DMS114 treated with DMSO at 0.1 percent for 48 hours (cell line): ENCODE measurements around the gene GYG1.
"Not testable (repeated sequence)": the region's sequence is repeated elsewhere in the genome, so short reads cannot be mapped to it uniquely, and the experiment has no call there.

Source experiments
- DNase-seq: peaks from one replicate; lab custom pipeline; 2025; ENCODE audit not compliant: unreplicated experiment; lab: John Stamatoyannopoulos, UW

GYG1 gene

DNA sequence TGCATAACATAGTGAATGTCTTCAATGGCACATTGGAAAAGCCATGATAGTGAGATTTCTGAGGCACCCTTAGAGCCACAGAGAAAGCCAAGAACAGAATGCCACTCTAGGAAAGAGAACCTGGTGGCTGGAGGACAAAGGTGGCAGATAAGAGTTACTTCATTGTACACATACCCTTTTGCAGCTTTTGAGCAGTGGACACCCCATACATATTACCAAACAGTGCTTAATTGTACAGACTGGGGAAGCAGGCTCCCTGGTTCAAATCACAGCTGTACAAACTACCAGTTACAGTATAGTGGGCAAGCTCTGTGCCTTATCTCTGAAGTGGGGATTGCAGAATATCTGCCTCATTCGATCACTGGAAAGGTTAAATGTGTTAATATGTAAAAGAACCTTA lies 10.1 kb upstream of the GYG1 start:
- no peak for DNase-seq

DNA sequence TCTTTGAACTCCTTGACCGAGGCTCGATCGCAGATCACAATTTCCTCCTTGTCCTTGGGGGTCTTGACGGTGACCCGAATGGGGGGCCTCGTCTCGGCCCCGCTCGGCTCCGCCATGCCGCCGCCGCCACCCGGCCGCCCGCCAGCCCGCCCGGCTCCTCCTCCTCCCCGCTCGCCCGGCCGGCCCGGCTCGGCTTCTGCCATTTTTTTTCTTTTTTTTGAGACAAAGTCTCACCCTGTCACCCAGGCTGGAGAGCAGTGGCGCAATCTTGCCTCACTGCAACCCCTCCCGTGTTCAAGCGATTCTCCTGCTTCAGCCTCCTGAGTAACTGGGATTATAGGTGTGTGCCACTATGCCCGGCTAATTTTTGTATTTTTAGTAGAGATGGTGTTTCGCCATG lies 3.8 kb upstream of the GYG1 start:
- DNase-seq: not testable (repeated sequence)

DNA sequence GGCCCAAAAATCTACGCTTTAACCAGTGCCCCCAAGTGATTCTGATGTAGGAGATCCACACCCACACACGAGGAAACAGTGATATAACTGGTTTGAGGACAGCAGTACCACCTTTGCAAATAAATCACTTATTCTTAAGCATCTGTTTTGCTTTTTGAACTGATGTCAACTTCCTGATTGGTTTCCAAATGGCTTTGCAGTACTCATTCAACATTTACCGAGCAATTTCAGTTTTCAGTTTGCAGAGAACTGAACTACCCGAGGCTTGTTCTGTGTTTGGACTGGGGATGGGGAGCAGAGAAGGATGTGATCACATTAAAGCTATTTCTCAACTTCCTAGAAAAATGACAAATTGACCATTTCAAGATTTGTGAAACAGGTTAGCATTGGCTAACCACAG lies 1.1 kb upstream of the GYG1 start:
- DNase-seq: no peak

DNA sequence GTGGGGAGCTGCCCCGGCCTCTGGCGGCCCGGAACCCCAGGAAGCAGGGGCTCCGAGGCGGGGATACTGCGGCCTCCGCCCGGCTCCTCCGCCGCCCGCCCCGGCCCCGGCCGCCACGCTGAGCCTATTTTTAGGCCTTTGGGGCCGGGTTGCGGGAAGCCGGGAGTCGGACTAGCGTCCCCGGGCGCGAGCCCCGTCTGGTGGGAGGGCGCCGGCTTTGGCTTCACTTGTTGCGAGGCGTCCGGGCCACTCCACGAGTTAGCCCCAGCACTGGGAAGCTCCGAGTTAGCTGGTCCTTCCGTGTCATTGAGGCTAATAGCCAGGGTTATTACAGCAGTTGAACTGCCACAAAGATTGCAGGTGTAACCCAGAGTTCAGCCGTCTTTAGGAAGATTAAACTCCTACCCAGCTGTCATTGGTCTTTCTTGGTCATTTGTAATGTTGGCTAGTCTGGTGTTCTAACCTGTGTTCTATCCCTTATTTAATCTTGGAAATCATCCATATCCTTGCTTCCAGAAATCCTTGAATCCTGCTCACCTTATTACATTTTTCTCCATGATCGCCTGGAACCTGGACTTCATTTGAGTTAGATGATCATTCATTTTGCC lies 791 bp downstream of the GYG1 start:
- no peak for DNase-seq

DNA sequence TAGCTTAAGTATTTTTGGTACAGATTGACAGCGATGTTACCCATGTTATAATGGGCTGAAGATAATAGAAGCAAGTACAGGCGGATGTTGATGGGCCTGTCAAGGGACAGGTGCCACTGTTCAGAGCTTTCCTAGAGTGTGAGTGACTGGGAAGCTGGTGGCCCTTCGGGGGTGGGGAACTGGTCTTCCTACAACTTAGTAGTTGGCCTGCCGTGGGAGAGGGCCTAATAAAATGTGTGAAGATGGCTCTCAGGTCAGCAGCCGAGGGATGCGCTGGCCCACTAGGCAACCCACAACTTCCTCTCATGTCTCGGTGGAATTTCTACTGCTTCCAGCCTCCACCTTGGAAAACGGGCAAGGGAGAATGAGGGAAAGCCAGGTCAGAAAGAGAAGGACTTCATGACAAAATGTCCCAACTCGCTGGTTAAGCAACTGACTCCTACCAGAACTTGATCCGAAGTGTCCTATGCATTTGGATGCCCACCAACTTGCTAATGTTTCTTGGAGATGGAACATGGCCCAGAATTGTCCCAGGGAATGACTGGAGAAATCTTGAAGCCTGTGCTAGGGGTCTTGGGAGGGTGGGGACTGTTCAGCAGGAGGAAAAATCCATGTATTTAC lies 1.4 kb downstream of the GYG1 start:
- no peak for DNase-seq

DNA sequence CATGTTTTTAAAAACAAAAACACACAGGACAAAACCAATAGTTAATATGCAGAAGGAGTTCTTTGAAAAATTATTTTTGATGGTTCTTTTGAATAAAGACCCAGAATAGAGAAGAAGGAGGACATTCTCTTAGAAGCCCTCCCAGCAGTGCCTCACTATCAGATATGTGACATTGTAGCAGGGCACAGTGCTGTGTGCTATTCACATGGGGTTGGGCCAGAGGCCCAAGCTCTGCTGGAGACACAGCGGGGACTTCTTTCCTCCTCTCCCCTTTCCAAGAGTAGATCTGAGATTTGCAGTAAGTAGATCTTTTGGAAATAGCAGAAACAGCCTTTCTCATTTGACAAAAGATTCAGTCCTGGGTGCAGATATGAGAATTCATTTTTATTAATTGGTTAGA lies 6.3 kb downstream of the GYG1 start:
- no peak for DNase-seq

DNA sequence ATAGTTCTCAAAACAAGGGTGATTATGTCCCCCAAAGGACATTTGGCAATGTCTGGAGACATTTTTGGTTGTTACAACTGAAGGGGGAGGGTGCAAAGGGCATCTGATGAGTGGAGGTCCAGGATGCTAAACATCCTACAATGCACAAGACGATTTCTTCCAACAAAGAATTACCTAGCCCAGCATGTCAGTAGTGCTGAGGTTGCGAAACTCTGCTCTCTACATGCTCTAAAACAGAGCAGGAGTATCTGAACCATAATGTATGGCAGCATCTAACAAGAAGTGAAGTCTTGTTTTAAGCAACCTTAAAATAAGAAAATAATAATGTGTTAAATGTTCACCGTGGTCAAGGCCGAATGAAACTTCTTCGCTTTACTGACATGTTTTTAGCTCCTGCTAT lies 7.0 kb downstream of the GYG1 start:
- DNase-seq: no peak

DNA sequence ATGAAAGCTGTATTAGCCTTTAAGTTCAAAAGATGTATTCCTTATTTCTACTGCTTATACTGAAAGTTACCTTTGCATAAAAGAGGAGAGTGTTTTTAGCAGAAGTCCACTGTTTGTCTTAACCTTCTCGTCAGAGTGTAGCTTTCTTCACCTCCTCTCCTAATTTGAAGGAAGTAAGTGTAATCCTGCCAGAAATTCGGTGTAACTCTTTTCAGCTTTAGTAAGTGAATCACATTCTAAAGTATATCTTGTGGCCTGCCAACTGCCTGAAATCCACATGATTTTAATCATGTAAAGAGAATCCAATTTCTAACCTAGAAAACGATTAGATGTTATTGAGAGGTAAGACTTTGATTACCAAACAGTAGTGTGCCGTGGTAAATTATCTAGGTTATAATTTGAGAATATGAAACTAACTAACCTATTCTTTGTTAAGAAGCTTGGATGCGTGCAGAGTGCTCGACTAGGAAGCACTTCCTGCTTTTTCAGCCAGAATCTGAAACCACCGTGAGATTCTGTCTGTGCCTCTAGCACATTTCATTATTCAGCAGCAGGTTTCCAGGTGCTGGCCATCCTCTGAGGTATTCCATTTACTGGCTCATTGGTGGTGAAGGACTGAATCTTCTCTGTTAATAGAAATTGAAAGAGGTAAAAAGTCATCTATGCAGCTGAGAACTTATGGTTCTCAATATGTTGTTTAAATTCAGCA lies 7.5 kb downstream of the GYG1 start:
- DNase-seq: no peak

DNA sequence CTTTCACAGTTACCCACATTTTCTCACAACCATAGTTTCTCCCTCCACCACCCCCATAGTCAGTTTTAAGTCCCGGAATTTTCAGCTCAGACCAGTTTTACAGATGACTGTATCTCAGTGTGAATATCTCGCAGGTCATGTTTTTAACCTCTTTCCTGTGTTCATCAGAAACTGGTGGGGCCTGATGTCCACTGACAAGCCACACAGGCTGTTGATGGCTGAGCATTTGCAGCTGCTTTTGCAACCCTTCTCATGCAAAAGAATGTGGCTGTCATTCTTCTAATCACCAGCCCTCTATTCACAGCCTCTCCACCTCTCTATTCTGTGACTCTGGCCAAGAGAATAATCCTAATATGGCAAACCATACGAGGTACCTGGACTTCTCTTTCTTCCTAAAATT lies 8.5 kb downstream of the GYG1 start:
- no peak for DNase-seq

DNA sequence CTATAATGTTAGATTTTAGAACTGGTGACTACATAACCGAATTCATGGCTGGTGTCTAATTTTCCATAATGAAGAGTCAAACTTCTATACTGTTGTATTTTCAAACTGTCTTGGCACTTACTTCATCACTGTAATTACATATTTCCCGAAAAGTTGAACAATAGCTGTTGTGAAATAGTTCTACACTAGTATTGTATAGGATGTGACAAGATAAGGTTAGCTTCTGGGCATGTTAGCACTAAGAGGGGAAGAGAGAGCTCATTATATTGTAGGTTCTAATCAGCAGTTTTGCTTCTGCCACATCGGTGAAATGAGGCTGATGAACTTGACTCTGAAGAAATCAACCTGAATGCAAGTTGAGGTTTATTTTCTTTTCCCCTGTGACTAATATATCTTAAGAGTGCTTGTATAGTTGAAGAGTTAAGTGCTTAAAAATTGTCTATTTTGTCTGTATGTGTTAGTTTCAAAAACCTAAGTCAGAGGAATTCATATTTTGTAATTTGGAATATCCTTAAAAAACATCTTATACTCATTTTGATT lies 8.9 kb downstream of the GYG1 start:
- DNase-seq: no peak

DNA sequence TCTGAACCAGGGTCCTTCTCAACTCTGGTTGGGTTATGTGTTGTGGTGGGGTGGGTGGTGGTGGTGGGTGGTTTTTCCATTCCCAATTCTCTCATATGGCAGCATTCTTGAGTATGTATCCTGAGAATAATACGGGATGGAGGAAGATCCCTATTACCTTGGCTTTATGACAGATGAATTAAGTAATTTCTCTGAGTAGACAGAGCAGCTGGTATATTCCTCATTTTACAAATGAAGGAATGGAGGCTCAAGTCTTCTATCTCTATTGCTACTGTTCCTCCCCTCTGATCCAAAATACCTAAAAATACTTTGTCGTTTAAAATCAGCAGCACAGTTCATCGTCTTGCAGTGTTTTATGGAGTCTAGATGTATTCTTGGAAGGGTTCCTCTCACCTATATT lies 10.4 kb downstream of the GYG1 start:
- no peak for DNase-seq

DNA sequence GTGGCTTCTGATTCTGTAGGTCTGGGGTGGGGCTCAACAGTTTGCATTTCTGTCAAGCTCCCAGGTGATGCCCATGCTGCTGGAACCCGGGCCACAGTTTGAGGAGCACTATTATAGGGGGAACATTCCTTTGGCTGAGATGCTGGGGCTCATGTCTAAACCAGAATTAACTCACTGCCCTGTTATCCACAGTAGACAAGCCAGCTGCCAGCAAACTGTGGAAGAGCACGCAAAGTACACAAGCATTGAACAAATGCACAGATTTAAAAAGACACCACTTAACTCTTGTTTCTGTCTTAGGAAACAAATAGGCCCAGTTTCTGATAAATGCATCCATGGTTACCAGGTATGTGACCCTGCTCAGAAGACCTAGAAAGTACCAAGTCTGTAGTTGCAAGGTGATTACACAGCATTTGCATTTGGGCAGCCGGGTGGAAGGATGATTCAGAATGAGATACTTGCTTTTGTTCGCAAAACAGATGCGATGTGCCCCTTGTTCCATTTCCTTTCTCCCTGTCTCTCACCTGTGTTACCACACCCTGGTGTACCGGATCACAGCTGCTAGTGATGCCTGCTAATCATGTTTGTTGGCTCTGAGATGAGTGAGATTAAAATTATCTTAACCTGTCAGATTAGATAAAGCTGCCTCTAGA lies 12.4 kb downstream of the GYG1 start:
- no peak for DNase-seq

DNA sequence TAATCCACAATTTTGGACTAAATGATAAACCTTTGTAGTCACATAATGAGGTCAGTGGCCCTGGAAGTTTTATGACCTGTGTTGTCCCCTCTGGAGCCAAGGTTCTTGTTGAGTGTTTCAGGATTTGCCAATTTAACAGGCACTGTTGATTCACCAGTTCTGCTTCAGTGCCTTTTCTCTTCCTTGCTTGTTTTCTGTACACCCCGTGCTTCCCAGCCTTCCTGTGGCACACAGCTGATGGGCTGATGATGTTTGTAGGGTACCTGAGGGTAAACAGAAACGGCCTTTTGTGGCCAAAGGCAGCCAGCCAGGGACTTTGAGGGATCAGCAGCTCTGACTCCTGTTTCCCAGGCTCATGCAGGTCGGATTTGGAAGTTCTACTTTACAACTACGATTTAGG lies 13.3 kb downstream of the GYG1 start:
- DNase-seq: no peak

DNA sequence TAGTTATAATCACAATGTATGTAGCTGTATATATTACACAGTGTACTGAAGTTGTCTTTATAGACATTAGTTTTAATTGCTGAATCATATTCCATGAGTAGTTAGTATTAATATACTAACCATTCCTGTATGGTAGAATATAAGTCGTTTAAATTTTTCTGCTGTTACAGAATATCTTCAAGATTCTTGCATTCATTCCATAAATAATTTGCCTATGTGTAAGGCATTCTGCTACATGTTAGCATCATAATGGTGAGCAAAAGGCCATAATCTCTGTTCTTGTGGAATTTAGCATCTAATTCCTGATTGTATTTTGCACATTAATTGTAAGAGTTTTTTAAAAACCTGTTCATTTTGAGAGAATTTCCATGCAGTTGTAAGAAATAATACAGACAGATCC lies 14.1 kb downstream of the GYG1 start:
- no peak for DNase-seq

DNA sequence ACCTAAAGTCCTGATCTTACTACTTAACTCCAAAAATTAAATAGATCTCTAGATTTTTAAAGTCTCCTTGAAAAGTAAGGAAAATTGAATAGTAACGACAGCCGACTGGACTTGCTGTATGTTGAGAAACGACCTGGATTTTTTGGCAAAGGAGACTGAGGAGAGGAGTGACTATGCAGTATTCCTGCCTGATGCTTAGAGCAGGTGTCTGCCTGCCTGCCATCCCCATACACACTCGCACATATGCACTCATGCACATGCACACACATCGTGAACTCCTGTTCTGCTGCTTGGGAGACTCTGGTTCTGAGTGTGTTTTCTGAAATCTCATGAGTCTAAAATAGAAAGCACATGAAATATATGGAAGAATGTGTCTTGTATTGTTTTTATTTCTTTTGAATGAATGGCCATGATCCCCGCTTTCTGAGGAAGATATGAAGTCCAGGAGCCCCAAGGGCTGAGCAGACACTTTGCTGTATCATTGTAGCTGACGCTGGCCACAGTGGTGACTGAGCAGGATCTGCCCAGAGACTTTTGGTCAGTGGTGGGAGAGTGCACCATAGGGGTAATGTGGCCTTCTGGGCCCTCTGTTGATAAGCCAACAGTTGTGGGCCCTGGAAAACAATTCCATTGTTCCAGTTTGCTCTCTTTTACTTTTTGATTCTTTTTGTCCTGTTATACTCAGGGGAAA lies 16.4 kb downstream of the GYG1 start:
- DNase-seq: no peak

DNA sequence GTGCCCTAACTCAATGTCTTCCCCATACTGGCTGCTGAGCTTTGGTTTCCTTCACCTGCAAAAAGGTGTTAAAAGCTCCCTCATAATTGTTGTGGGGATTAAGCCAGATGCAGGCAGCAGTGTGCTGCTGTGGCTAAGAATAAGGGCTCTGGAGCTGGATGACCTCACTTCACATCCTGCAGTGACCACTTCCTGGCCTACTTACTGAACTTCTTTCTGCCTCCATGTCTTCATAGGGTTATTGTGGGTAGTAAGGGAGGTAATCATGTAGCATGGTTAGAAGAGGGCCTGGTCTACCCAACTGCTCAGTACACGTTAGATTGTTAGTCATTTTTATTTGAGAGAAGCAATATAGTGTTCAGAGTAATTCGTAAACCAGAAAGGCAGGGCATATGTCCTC lies 18.4 kb downstream of the GYG1 start:
- DNase-seq: no peak

DNA sequence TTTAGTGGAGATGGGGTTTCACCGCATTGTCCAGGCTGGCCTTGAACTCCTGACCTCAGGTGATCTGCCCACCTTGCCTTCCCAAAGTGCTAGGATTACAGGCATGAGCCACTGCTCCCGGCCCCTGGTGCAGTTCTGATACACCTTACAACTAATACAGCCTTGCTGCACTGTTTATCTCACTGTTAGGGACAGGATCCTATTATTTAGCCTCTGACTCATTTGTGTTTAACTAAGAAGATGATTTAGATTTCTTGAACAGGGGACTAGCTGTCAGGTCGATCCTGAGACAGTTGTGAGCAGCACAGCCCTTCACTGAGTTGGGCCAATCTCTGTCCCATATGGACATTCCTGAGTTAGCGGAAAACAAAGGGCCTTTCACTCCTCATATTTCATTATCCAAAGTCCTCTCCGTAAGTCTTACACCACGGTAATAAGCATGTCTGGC lies 19.2 kb downstream of the GYG1 start:
- DNase-seq: no peak

DNA sequence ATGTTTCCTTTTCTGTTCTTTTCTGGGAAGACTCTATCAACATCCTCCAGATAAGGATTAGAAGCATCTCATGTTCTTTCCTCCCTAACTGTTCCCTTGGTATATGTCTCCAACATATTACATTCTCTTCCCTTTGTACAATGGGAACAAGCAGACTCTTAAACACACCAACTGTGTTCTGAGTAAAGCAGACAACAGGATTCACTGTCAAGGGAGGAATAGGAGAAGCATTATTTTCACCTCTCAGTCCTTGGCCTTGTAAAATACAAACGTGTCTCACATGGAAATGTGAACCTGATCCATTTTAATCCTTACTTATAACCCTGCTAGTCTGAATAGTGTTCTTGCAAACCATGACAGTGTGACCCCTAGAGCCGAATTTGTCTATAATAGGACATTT lies 19.6 kb downstream of the GYG1 start:
- DNase-seq: no peak

DNA sequence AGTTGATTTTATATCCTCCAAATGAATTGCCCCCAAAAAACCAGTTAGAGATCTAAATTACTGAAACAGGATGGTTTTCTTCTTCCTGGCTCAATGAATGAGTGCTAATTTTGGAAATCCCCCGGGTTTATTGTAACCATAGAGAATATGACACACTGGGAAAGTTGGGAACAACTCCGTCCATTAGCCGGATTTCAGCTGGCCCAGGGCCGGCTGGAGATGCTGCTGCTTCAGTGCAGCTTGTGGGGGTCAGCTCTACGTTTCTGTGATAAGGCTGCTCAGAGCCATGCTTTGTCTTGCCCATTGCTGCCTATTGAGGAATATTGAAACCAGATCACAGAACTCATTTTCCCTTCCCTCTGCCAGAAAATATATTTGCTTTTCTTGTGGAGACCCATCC lies 20.3 kb downstream of the GYG1 start:
- no peak for DNase-seq

DNA sequence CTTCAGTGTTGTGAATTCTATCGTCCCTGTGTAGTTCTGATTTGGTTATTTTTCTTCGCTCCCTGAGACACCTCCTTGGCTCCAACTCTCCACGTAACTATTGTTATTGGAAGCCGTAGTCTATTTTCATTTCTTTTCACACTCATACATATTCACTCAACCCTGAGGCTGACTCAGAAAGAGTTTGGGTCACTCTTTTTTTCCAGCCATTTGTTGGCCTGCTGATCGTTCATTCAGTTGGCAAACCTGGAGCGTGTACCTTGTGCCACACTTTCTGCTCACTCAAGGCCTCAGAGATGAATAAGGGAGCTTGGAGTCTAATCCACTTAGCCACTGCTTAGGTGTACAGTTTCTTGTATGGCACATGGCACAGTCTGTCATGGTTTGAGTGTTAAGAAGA lies 22.4 kb downstream of the GYG1 start:
- DNase-seq: no peak

DNA sequence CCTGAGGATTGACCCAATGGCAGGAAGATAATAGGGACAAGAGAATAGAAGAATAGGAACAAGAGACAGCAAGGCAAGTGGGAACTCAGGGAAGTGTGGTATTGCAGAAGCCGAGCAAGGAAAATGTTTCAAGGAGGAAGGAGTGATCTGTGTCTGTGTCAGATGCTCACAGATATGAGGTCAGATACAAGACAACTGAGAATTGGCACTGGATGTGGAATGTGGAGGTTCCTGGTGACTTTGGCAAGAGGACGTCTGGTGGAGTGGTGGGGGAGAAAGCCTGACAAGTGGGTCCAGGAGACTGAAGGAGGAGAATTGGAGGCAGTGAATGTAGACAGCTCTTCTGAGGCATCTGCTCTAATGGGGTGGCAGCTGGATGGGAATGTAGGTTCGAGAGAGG lies 24.1 kb downstream of the GYG1 start:
- no peak for DNase-seq
